AG04449 (cell line): ENCODE results near the gene PRG2.

Experiments
- CTCF ChIA-PET: fragments of 350-600 bp; formaldehyde crosslinking; extraction: SDS; loops from one replicate; lab custom pipeline; 2021; ENCODE audit warnings: antibody characterized with exemption; lab: Yijun Ruan, JAX
- POLR2A ChIA-PET: fragments of 400-600, 350-600 bp; formaldehyde crosslinking; extraction: SDS; loops from one replicate; lab custom pipeline; 2020; ENCODE audit warnings: antibody characterized with exemption, inconsistent platforms; lab: Yijun Ruan, JAX
- DNase-seq: peaks from one replicate; pipeline ENCODE4 v3.0.0-alpha.2; 2010; ENCODE audit warnings: low read depth, low spot score
- H3K4me3 ChIP-seq: 2 replicates; pipeline ENCODE4 v1.5.1; 2011; ENCODE audit warnings: low read depth, mild to moderate bottlenecking, control low read depth, low read length
- TF ChIP-seq, protein P1 (sequence below): IDR thresholded peaks from one replicate; pipeline ENCODE4 v1.5.1; 2011; ENCODE audit warnings: mild to moderate bottlenecking, moderate library complexity, low read length, control low read depth, inconsistent platforms; ENCODE audit not compliant: insufficient read depth; ENCODE audit errors: missing control alignments

The PRG2 gene

DNA sequence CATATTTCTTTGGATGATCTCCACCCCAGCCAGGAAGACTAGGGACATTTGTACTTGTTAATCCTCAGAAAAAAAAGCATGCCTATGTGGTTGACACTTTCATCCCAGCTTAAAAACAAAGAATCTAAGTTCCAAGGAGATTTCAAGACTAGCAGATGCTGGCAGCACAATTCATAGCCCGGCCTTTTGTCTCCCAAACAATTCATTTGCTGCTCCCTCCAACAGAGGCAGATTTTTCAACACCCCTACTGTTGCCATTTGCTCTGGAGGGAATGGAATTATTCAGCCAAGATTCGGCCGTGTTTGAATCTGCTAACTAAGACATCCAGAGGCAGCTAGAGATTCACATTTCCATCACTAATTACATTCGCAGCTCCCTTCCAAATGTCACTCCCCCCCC lies 37.0 kb downstream of the PRG2 start:
- TF ChIP-seq, protein P1, sequence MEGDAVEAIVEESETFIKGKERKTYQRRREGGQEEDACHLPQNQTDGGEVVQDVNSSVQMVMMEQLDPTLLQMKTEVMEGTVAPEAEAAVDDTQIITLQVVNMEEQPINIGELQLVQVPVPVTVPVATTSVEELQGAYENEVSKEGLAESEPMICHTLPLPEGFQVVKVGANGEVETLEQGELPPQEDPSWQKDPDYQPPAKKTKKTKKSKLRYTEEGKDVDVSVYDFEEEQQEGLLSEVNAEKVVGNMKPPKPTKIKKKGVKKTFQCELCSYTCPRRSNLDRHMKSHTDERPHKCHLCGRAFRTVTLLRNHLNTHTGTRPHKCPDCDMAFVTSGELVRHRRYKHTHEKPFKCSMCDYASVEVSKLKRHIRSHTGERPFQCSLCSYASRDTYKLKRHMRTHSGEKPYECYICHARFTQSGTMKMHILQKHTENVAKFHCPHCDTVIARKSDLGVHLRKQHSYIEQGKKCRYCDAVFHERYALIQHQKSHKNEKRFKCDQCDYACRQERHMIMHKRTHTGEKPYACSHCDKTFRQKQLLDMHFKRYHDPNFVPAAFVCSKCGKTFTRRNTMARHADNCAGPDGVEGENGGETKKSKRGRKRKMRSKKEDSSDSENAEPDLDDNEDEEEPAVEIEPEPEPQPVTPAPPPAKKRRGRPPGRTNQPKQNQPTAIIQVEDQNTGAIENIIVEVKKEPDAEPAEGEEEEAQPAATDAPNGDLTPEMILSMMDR: no peak
- no peak for DNase-seq
- no peak overlapping the region for H3K4me3 ChIP-seq
- CTCF ChIA-PET: interaction anchor here (0.8 to 10.0 kb wide), 13 partner anchors 11 to 1160 kb away, joined by 3 to 161 read pairs (median 4); partner anchors contain the start of genes TIMM10 and UBE2L6
- POLR2A ChIA-PET: no interaction called here

DNA sequence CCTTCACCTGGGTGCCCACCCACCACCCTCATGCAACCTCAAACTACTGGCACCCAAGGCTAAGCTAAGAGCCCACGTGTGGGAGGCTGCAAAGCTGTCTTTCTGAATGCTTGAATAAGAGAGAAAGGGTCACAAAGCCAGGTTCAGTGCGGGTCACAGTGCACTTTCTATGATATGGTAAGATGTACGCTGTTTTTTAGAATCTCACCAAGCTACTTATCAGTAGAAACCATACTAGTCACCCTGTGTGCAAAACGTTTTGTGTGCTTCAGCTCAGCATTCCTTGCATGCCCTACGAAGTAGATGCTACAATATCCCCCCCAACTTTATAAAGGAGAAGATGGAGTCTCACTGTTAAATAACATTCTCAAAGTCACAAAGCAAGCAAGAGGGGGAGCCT lies 37.4 kb downstream of the PRG2 start:
- TF ChIP-seq, protein P1: no peak
- POLR2A ChIA-PET: no interaction called here
- no peak for DNase-seq
- CTCF ChIA-PET: interaction anchor here (0.8 to 10.0 kb wide), 18 partner anchors 8 to 1160 kb away, joined by 3 to 161 read pairs (median 4); partner anchors contain the start of genes SLC43A1, TIMM10 and UBE2L6
- H3K4me3 ChIP-seq: no peak overlapping the region

DNA sequence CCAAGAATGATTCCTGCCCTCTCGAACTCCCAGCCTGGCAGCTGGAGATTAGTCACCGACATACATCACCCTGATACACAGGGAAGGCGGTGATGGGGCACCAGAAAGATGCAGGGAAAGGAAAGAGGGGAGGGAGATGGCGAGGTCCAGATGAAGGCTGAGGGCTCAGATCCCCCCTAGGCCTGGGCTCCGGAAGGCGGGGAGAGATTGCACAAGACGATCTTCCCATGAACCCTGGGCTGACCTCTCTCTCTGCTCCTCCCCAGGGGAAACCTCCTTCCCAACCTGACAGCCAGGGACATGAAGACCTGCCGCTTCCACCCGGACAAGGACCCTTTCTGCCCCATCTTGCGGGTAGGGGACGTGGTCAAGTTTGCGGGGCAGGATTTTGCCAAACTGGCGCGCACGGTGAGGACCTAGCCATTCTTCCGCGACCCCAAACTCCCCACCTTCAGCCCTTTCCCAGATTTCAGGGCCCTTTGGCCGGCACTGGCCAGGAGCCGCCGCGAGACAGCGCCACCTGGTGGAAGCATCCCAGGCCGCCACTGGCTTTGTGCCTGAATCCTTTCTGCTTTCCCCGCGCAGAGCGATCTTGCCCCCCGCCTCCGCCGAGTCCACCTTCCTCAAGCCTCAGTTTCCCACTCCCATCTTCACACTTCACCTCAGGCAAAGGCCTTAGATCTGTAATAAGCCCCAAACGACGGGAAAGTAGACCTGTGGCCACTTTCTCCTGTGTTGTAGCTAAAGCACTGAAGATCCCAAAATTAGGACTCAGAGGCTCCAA lies 40.8 kb downstream of the PRG2 start:
- TF ChIP-seq, protein P1: peak; percentile 94
- no peak for DNase-seq
- ChIA-PET POLR2A (interaction anchor here (0.6 kb wide), 1 partner anchor 488 kb away, joined by 3 read pairs; no protein-coding TSS in a partner anchor), CTCF (interaction anchor here (0.7 to 10.0 kb wide), 15 partner anchors 8 to 510 kb away, joined by 3 to 161 read pairs (median 8); partner anchors contain the start of genes P2RX3, TIMM10 and TNKS1BP1)
- no peak overlapping the region for H3K4me3 ChIP-seq

DNA sequence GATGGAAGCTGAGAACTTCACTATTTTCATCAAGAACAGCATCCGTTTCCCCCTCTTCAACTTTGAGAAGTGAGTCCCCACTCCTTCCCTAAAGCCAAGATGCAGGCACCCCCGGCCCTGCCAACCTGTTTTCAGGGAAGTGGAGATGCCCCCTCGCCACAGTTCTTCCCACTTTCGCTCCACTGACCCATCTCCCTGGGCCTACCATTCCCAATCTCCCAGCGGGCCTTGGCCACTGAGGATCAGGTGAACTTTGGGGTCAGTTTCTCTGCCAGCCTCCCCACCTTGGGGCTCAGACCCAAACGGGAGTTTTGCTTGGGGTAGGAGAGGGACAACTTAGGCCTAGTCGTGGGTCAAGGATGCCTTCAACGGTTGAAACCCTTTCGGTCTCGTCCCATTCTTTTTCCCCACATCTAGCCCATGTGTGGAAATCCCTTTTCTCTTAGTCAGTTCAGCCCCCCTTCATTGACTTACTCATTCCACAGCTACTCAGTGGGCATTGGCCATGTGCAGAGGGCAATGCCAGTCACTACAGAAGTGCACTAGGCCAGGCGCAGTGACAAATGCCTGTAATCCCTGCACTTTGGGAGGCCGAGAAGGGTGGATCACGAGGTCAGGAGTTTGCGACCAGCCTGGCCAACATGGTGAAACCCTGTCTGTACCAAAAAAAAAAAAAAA lies 41.7 kb downstream of the PRG2 start:
- TF ChIP-seq, protein P1: no peak
- CTCF ChIA-PET: interaction anchor here (0.7 to 10.0 kb wide), 12 partner anchors 9 to 508 kb away, joined by 3 to 161 read pairs (median 20); partner anchors contain the start of genes P2RX3 and TIMM10
- no peak overlapping the region for H3K4me3 ChIP-seq
- POLR2A ChIA-PET: no interaction called here
- no peak for DNase-seq

DNA sequence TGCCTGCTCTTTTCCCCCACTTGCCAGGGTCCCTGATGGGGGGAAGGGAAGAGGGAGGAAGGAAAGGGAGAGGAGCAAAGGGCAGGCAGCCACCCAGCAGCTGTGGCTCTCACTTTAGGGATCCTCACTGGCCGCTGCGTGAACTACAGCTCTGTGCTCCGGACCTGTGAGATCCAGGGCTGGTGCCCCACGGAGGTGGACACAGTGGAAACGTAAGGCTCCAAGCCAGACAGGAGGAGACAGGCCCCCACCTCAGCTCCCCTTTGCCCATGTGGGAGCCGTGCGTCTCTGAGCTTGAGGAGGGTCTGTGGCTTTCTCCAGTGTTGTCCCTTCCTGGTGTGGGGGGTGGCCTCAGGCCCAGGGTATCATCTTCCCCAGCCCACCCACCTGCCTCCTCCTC lies 42.4 kb downstream of the PRG2 start:
- POLR2A ChIA-PET: no interaction called here
- CTCF ChIA-PET: interaction anchor here (0.7 to 10.0 kb wide), 15 partner anchors 9 to 431 kb away, joined by 3 to 161 read pairs (median 5); partner anchors contain the start of genes P2RX3, TIMM10 and TNKS1BP1
- TF ChIP-seq, protein P1: no peak
- H3K4me3 ChIP-seq: no peak overlapping the region
- no peak for DNase-seq

DNA sequence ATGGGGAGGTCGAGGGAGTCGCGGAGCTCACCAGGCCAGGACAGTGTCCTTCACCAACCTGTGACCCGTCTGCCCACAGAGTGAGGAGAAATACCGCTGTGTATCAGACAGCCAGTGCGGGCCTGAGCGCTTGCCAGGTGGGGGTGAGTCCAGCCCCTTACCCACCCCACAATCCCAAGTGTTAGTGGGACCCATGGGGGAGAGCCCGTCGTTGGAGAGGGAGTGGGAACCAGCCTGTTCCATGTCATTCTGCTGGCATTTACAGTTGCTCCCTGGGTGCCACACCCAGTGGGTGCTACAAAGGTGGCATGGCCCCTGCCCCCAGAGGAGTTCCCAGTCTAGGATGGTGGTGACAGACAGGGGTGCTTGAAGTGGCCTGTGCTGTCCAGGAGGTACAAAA lies 43.1 kb downstream of the PRG2 start:
- TF ChIP-seq, protein P1: no peak
- no peak overlapping the region for H3K4me3 ChIP-seq
- POLR2A ChIA-PET: no interaction called here
- CTCF ChIA-PET: interaction anchor here (0.8 to 10.0 kb wide), 14 partner anchors 9 to 432 kb away, joined by 3 to 161 read pairs (median 6); partner anchors contain the start of genes P2RX3, TIMM10 and TNKS1BP1
- no peak for DNase-seq
